Subcutaneous adipose tissue (tissue), 4 donors: Measurements from ENCODE around the gene DOK1. TPM values are rescaled to one million over a fixed set of nuclear protein-coding genes. Genes with fewer than 3 reads are reported as not detected.

Source experiments
- CTCF ChIP-seq: fragments of 450-650 bp; IDR thresholded peaks from one replicate; pipeline ENCODE4 v1.5.1; 2016; ENCODE audit warnings: low read depth, mild to moderate bottlenecking, control low read depth, antibody characterized with exemption, moderate library complexity
- total RNA-seq, 4 donors: library from RNA; depleted of rRNA; stranded (reverse); fragments of >200 nt; gene quantifications; one replicate each; pipeline ENCODE4 v1.1.0, GENCODE V29; 2016

DOK1 gene
- total RNA-seq, 4 donors from 2014 or later = 11.1 to 50.2 (median 42.7) TPM

- TF ChIP-seq CTCF = no peak
Measured at GRCh38 chr2:74558284-74559230, 4.0 kb downstream of the DOK1 start.

GRCh38 chr2:74559912-74560311, 5.4 kb downstream of the DOK1 start:
- TF ChIP-seq CTCF = no peak

- TF ChIP-seq CTCF = no peak
Measured at GRCh38 chr2:74560591-74560990, 6.1 kb downstream of the DOK1 start.

- TF ChIP-seq CTCF = no peak
Measured at GRCh38 chr2:74562126-74562775, 7.7 kb downstream of the DOK1 start.

GRCh38 chr2:74564222-74564621, 9.7 kb downstream of the DOK1 start:
- no peak for TF ChIP-seq CTCF

- no peak for TF ChIP-seq CTCF
Measured at GRCh38 chr2:74566076-74566753, 11.7 kb downstream of the DOK1 start.

GRCh38 chr2:74566754-74567085, 12.2 kb downstream of the DOK1 start:
- TF ChIP-seq CTCF = no peak
